Measurements from ENCODE around the gene PPP2CA. TPM values are rescaled to one million over a fixed set of nuclear protein-coding genes. Genes with fewer than 3 reads are reported as not detected.
"Not testable (repeated sequence)": the region's sequence is repeated elsewhere in the genome, so short reads cannot be mapped to it uniquely, and the experiment has no call there.

Gene PPP2CA
- total RNA-seq, 4 donors from 2014 or later = 30.4 to 198 (median 147) TPM

DNA sequence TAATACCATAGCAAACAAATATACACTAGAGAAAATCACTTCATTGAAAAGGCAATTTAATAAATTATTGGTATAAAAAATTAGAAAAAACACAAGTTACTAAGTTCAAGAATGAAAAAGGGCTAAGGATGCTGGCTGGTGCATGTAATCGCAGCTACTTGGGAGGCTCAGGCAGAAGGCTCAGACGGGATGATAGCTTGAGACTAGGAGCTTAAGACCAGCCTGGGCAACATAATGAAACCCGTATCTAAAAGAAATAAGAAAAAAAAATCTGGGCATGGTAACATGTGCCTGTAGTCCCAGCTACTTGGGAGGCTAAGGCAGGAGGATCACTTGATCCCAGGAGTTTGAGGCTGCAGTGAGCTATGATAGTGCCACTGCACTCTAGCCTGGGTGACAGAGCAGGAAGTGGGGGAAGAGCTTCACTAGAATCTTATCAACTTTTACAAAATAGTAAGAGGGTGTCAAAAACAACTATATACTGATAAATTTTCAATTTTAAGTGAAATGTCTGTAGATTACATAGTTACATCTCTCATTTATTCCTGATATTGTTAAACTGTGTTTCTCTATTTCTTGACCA is 42.2 kb upstream of the PPP2CA start:
- in situ Hi-C loops (cut with MboI; ENCODE audit: low pct_ligation_motif_present in 1 of 4, low pct_unique_long_range_greater_than_20kb in 1 of 4, low sequenced_read_pairs in 3 of 4) (no loop called here), intact Hi-C loops (cut with DNase I; ENCODE audit: low total_unique reads) (no loop called here)
- WGBS, 2 donors (ENCODE audit: low coverage in 1 of 2) = 66 to 87% methylated on average over 3 of the region's 3 CpGs
- no peaks in the 10 kb centered on the region for H3K4me1 ChIP-seq
- no peak for DNase-seq
- TF ChIP-seq CTCF (IDR thresholded peaks at IDR 0.05) (no peak), EP300 (IDR thresholded peaks at IDR 0.05; ENCODE audit: low read depth) (no peak), POLR2AphosphoS5 (IDR thresholded peaks at IDR 0.05) (no peak), POLR2A (IDR thresholded peaks at IDR 0.05) (no peak)
- H3K9me3 ChIP-seq = peaks cover 0 to 5% of the 10 kb centered on the region in 2 donors
- H3K27ac ChIP-seq = no peak overlapping the region
- H3K4me3 ChIP-seq = no peak overlapping the region
- no peaks in the 10 kb centered on the region for H3K36me3 ChIP-seq
- no peaks in the 10 kb centered on the region for H3K27me3 ChIP-seq

- peaks cover 2 to 5% of the 10 kb centered on the region in 2 donors for H3K9me3 ChIP-seq
- no peak for DNase-seq
- WGBS, 2 donors (ENCODE audit: low coverage in 1 of 2) = 50 to 70% methylated on average over 4 to 7 of the region's 7 CpGs
- in situ Hi-C loops (cut with MboI; ENCODE audit: low pct_ligation_motif_present in 1 of 4, low pct_unique_long_range_greater_than_20kb in 1 of 4, low sequenced_read_pairs in 3 of 4) (no loop called here), intact Hi-C loops (cut with DNase I; ENCODE audit: low total_unique reads) (no loop called here)
- H3K27me3 ChIP-seq = no peaks in the 10 kb centered on the region
- no peaks in the 10 kb centered on the region for H3K4me1 ChIP-seq
- H3K4me3 ChIP-seq = no peak overlapping the region
- TF ChIP-seq POLR2AphosphoS5 (IDR thresholded peaks at IDR 0.05) = no peak
- no peak for TF ChIP-seq CTCF (IDR thresholded peaks at IDR 0.05)
- TF ChIP-seq EP300 (IDR thresholded peaks at IDR 0.05; ENCODE audit: low read depth) = no peak
- no peak for TF ChIP-seq POLR2A (IDR thresholded peaks at IDR 0.05)
- no peak overlapping the region for H3K27ac ChIP-seq
- no peaks in the 10 kb centered on the region for H3K36me3 ChIP-seq
Measured at GRCh38 chr5:134267366-134268018, 41.6 kb upstream of the PPP2CA start.

DNA sequence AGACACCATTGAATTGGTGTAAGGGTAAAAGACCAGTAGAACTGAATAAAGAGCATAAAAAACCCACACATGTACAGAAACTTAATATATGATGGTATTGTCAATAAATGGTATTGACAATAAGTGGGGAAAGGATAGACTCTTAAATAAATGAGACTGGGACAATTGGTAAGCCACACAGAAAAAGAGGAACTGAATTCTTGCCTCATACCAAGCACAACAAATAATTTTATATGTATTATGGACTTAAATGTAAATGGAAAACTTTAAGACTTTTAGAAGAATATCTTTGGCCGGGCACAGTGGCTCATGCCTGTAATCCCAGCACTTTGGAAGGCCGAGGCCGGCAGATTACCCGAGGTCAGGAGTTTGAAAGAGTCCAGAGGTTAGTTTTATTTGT is 37.9 kb upstream of the PPP2CA start:
- TF ChIP-seq POLR2A (IDR thresholded peaks at IDR 0.05) (no peak), CTCF (IDR thresholded peaks at IDR 0.05) (no peak), POLR2AphosphoS5 (IDR thresholded peaks at IDR 0.05) (no peak), EP300 (IDR thresholded peaks at IDR 0.05; ENCODE audit: low read depth) (no peak)
- Histone ChIP-seq H3K4me1 (no peaks in the 10 kb centered on the region), H3K9me3 (peaks cover 5 to 6% of the 10 kb centered on the region in 2 donors), H3K36me3 (no peaks in the 10 kb centered on the region), H3K27ac (no peak overlapping the region), H3K4me3 (no peak overlapping the region), H3K27me3 (no peaks in the 10 kb centered on the region)
- in situ Hi-C loops (cut with MboI; ENCODE audit: low pct_ligation_motif_present in 1 of 4, low pct_unique_long_range_greater_than_20kb in 1 of 4, low sequenced_read_pairs in 3 of 4) = no loop called here
- no peak for DNase-seq
- 80 to 82% methylated on average over 4 of the region's 4 CpGs for WGBS, 2 donors (ENCODE audit: low coverage in 1 of 2)
- intact Hi-C loops (cut with DNase I; ENCODE audit: low total_unique reads) = no loop called here

DNA sequence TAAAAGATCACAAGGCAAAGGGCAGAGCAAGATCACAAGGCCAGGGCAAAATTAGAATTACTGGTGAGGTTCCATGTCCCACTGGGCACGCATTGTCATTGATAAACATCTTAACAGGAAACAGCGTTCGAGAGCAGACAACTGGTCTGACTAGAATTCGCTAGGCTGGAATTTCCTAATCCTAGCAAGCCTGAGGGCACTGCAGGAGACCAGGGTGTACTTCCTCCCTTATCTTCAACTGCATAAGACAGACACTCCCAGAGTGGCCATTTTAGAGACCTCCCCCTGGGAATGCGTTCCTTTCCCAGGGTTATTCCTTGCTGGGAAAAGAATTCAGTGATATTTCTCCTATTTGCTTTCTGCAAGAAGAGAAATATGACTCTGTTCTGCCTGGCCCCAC is 36.8 kb upstream of the PPP2CA start:
- H3K27ac ChIP-seq; H3K4me3 ChIP-seq; H3K27me3 ChIP-seq; in situ Hi-C loops (cut with MboI; ENCODE audit: low pct_ligation_motif_present in 1 of 4, low pct_unique_long_range_greater_than_20kb in 1 of 4, low sequenced_read_pairs in 3 of 4); H3K36me3 ChIP-seq; DNase-seq; H3K4me1 ChIP-seq; intact Hi-C loops (cut with DNase I; ENCODE audit: low total_unique reads); H3K9me3 ChIP-seq: not testable (repeated sequence)
- 75 to 100% methylated on average over 1 to 5 of the region's 5 CpGs for WGBS, 2 donors (ENCODE audit: low coverage in 1 of 2)
